22Rv1 (cell line): ENCODE results near the gene ENKUR.

Experiments
- CTCF ChIP-seq: fragments of 450-650 bp; IDR thresholded peaks from 2 replicates; pipeline ENCODE4 v1.5.1; 2017; ENCODE audit warnings: mild to moderate bottlenecking
- ZFX ChIP-seq: fragments of 450-650 bp; IDR thresholded peaks from 2 replicates; pipeline ENCODE4 v1.6.1; 2017; ENCODE audit warnings: antibody characterized with exemption, borderline replicate concordance

GRCh38 chr10:24944512-24945255 lies 71.3 kb downstream of the ENKUR start:
- TF ChIP-seq CTCF: no peak
- no peak for TF ChIP-seq ZFX
